HCT116 (cell line): Measurements from ENCODE around the gene LAMB4.

Experiments used
- MAX ChIP-seq: IDR thresholded peaks from 2 replicates; pipeline ENCODE4 v1.6.1; 2012
- POLR2A ChIP-seq: IDR thresholded peaks from 2 replicates; pipeline ENCODE4 v1.7.0; 2011; ENCODE audit warnings: borderline replicate concordance; ENCODE audit not compliant: insufficient read depth, insufficient read length; ENCODE audit errors: extremely low read depth
- POLR2AphosphoS5 ChIP-seq: IDR thresholded peaks from 2 replicates; pipeline ENCODE4 v1.6.1; 2011; ENCODE audit warnings: mild to moderate bottlenecking, low read depth, low read length, moderate library complexity
- RAD21 ChIP-seq: IDR thresholded peaks from 2 replicates; pipeline ENCODE4 v1.6.1; 2012; ENCODE audit warnings: low read depth, mild to moderate bottlenecking
- REST ChIP-seq: IDR thresholded peaks from 2 replicates; pipeline ENCODE4 v1.6.1; 2012; ENCODE audit warnings: low read depth
- SP1 ChIP-seq: IDR thresholded peaks from 2 replicates; pipeline ENCODE4 v1.6.1; 2012; ENCODE audit warnings: low read depth
- SRF ChIP-seq: IDR thresholded peaks from 2 replicates; pipeline ENCODE4 v1.6.1; 2012; ENCODE audit warnings: low read depth
- YY1 ChIP-seq: IDR thresholded peaks from 2 replicates; pipeline ENCODE4 v1.6.1; 2011; ENCODE audit warnings: low read length, low read depth, moderate library complexity, mild to moderate bottlenecking; ENCODE audit not compliant: insufficient replicate concordance; ENCODE audit errors: extremely low read depth
- ZNF274 ChIP-seq: fragments of 200-500 bp; sonication (Bioruptor generic); IDR thresholded peaks from 2 replicates; pipeline ENCODE4 v1.6.1; 2014; ENCODE audit warnings: mild to moderate bottlenecking, low read depth, low read length, inconsistent platforms
- TF ChIP-seq, protein P1 (sequence below), 3 experiments: fragments of 200-600 bp in 1 of 3; sonication (generic) in 1 of 3; IDR thresholded peaks in 2 of 3; conservative IDR thresholded peaks in 1 of 3; 2 replicates each; pipeline ENCODE4 v1.5.1; 2012 to 2017; ENCODE audit warnings: low read depth in 2 of 3, low read length in 2 of 3, antibody characterized with exemption in 1 of 3, borderline replicate concordance in 1 of 3, control low read depth in 1 of 3, mild to moderate bottlenecking in 1 of 3, mixed read lengths in 1 of 3, mixed run types in 1 of 3, moderate library complexity in 1 of 3; ENCODE audit not compliant: insufficient read depth in 1 of 3

DNA sequence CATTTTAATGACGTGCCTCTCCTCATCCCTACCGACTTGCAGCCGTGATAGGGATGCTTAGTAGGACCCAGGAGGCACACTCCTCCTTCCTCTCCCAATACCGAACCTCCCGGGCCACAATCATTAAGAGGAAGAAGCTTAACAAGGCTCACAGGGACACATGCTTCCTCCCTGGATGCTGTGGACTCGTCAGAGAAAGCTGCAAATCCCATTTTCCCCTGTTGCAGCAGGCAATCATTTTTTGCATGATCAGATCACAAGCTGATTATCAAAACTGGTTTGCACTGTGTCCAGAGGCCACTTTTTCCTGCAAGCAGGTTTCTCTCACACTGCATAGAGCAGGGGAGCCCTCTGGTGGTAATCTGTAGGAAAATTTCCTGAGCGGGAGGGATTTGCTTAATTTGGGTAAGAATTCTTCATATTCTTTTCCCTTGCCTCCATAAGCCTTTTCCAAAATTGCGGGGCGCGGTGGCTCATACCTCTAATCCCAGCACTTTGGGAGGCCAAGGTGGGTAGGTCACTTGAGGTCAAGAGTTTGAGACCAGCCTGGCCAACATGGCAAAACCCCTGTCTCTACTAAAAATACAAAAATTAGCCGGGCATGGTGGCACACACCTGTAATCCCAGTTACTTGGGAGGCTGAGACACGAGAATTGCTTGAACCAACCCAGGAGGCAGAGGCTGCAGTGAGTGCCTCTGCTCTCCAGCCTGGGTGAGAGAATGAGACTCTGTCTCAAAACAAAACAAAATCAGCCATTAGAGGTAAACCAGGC lies 16.1 kb upstream of the LAMB4 start:
- TF ChIP-seq, protein P1, sequence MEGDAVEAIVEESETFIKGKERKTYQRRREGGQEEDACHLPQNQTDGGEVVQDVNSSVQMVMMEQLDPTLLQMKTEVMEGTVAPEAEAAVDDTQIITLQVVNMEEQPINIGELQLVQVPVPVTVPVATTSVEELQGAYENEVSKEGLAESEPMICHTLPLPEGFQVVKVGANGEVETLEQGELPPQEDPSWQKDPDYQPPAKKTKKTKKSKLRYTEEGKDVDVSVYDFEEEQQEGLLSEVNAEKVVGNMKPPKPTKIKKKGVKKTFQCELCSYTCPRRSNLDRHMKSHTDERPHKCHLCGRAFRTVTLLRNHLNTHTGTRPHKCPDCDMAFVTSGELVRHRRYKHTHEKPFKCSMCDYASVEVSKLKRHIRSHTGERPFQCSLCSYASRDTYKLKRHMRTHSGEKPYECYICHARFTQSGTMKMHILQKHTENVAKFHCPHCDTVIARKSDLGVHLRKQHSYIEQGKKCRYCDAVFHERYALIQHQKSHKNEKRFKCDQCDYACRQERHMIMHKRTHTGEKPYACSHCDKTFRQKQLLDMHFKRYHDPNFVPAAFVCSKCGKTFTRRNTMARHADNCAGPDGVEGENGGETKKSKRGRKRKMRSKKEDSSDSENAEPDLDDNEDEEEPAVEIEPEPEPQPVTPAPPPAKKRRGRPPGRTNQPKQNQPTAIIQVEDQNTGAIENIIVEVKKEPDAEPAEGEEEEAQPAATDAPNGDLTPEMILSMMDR (IDR thresholded peaks at IDR 0.05 in 2 of 3, conservative IDR thresholded peaks at IDR 0.05 in 1 of 3; ENCODE audit: borderline replicate concordance in 1 of 3, insufficient read depth in 1 of 3, low read depth in 2 of 3, low read length in 2 of 3): peak; percentile 84 to 85 (median 85)
- TF ChIP-seq SP1: no peak
- TF ChIP-seq POLR2A: no peak
- no peak for TF ChIP-seq REST
- TF ChIP-seq MAX: no peak
- TF ChIP-seq RAD21: peak; percentile 95
- TF ChIP-seq YY1: no peak
- no peak for TF ChIP-seq POLR2AphosphoS5
- no peak for TF ChIP-seq SRF
- TF ChIP-seq ZNF274: no peak
